ENCODE results near the gene CASP8. TPM values are rescaled to one million over a fixed set of nuclear protein-coding genes. Genes with fewer than 3 reads are reported as not detected.
"Not testable (repeated sequence)": the region's sequence is repeated elsewhere in the genome, so short reads cannot be mapped to it uniquely, and the experiment has no call there.

Gene CASP8
- total RNA-seq, 1 donor from 2014 or later = 14.0 TPM

DNA sequence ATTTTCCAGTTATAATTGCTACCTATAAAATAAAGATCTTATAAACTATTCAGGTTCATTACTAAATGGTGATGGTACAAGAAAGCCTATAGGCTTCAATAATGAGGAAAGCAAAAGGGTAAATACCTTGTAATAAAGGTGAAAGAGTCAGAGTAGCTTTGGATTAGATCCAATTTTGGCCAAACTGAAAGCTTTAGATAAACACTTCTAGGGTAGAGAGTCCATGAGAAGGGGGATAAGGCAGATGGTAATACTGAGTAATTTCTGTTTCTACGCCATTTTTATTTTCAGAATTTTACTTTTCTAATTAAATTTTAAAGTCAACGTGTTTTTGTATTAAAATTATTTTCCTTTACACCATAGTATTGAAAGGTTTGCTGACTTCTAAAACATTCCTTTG, 9.4 kb downstream of the CASP8 start:
- DNase-seq (ENCODE audit: low read depth, low spot score) = no peak

DNA sequence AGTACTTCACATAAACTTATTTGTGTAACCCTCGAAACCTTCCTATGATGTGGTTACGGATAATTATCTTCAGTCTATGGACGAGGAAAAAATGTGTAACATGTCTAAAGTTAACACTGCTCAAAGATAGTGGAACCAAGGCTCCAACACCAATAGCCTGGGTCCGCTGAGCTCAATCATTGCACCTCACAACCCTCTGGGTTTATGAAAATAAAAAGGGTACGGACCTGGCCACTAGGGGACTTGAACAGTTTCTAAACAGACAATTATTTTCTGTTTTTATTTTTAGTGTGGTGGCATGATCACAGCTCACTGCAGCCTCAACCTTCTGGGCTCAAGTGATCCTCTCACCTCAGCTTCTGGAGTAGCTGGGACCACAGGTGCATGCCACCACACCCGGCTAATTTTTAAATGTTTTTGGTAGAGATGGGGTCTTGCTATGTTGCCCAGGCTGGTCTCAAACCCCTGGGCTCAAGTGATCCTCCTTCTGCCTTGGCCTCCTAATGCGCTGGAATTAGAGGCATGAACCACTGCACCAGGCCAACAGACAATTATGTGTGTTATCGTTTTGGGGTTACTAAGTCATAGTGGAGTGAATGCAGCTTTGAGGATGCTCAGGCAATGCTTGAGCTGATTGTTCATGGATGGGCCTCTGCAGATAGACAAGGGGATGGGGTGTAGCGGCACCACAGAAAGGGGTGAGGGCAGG, 10.1 kb downstream of the CASP8 start:
- no peak for DNase-seq (ENCODE audit: low read depth, low spot score)

DNA sequence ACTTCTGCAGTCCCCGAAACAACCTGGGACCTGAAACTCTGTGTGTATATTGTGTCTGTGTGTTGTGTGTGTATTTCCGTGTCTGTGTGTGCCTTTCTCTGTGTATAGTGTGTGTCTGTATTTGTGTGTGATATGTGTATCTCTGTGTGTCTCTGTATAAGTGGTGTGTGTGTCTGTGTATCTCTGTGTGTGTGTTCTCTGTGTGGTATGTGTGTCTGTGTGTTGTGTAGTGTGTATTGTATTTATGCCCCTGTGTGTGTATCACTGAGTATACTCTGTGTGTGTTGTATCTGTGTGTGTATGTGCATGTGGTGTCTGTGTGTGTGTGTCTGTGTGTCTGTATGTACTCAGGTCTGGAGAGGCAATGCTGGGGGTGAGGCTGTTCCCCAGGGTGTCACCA, 11.6 kb downstream of the CASP8 start:
- no peak for DNase-seq (ENCODE audit: low read depth, low spot score)

DNA sequence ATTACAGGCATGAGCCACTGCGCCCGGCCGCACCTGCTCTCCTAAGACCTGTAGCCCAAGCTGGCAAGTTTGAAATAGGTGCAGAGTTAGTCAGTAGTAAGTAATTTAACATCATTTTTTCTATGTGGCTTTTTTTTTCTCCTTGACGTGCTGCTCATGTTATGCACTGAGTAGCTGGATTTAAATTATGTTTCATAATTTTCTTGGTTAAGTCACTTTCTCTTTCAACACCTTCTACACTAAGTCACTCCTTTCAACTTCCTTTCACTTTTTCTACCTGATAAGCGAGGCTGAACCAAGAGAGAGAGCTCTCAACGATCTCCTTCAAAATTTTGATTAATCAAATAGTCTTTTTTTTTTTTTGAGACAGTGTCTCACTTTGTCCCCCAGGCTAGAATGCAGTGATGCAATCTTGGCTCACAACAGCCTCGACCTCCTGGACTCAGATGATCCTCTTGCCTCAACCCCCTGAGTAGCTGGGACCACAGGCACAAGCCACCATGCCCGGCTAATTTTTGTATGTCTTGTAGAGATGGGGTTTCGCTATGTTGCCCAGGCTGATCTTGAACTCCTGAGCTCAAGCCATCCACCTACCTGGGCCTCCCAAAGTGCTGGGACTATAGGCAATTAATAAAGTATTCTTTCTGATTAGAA, 13.1 kb downstream of the CASP8 start:
- no peak for DNase-seq (ENCODE audit: low read depth, low spot score)

DNA sequence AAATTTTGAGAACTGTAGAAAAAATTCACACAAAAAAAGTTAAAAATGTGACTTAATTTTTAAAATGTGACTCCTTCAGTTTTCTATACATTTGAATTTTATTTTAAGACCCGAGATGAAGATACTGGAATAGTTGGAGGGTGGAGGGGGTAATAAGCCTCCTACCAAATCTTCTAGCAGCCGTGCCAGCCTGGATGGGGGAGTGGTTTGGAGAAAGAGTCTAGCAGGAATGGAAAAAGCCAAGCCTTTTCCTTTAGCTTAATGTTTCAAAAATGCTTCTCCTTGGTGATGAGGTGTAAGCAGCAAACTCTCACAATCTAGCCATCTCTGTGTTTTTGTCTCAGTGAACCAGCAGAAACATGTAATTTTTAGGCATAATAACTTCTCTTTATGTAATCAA, 14.7 kb downstream of the CASP8 start:
- no peak for DNase-seq (ENCODE audit: low read depth, low spot score)

DNA sequence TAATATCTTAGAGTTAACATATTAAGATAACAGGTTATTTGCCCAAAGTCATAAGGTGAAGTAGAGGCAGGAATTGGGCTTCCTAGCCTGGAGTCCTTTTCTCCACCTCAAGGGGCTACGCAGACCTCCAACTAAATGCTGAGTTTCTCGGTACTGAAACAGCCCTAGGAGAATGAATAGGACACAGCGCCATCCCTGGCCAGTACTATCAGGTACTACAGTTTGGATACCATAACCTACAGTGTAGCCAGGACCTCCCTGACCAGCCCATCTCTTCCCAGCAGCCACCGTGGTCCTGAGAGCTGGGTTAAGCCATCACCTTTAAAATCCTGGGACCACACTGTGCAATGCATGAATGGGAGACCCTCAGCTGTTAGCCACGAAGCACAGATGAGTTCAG, 15.7 kb downstream of the CASP8 start:
- DNase-seq (ENCODE audit: low read depth, low spot score) = no peak

DNA sequence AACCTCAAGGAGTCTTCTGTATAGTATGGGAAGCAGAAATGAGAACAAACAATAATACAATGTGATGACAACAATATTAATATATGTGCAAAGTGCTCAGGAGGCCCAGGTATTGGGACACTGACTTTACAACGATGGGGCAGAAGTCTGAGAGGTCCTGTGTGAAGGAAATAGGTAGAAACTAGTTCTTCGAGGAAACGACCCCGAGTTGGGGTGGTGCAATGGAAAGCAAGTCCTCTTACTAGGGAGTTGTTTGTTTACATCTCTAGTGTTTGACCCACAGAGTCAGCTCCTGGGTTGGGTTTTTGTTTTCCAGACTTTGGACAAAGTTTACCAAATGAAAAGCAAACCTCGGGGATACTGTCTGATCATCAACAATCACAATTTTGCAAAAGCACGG, 16.2 kb downstream of the CASP8 start:
- DNase-seq (ENCODE audit: low read depth, low spot score) = no peak

DNA sequence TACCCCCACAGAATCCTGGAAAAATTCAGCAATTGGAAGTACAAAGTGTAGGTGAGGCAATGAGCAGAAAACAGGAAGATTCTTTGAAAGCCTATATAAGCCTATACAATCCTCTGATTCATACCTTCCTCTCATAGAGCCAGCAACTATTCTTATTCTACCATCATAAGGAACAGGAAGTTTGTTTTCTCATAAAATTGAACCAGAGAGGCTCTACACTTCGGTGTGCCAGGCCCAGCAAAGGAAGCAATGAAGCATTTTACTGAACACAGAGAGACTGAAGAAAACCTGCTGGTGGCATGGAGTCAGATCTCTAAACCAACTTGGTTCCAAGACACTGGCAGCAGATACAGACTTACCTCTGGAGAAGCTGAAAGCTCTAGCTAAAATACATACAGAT, 18.7 kb downstream of the CASP8 start:
- no peak for DNase-seq (ENCODE audit: low read depth, low spot score)

DNA sequence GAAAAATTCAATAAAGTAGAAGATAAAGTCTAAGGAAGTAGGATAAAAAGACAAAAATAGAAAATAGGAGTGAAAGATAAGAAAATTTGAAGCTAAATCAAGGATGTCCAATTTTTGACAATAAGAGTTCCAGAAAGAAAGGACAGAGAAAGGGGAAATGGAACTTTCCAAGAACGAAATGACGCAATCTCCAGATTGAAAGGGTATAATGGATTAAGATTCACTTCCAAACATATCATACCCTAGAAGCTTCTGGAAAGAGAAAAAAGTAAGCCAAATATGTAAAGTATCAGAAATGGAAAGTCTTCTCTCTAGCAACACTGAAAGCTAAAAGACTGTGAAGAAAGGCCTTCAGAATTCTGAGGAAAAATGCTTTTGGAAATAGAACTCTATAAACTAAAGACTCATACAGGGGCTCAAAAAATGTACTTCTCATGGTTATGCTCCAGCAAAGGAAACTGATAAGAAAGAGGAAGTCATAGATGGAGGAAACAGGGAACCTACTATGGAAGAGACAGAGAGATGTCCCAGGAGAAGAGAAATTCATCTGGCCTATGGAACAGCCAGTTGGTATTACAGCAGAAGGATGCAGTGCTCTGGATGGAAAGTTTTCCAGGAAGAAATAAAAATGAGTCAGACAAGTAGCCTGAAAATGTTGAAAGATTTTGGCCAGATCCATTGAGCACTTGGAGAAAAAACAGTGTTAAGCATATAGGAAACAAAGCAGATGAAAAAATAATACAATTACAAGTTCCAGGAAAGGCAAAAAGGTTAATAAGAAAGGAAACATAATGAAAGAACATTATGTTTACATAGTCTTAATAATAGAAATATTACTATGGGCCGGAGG, 20.1 kb downstream of the CASP8 start:
- DNase-seq (ENCODE audit: low read depth, low spot score) = no peak

DNA sequence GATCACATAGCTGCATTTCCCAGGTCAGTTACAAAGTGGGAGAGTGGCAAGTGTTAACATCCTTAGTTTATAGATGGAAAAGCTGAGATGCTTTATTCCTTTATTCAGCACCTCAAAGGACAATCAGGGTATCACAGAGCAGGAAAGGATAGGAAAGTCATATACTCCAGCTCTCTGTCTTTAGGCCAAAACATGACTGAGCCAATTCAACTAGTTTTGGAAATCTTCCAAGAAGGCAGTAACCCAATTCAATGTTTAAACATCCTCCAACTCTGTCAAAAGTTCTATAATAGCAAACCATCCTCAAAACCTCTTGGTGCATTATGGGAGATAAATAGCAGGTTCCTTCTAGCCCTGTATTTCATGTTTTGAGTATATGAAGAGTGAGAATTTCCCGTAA, 25.2 kb downstream of the CASP8 start:
- no peak for DNase-seq (ENCODE audit: low read depth, low spot score)

DNA sequence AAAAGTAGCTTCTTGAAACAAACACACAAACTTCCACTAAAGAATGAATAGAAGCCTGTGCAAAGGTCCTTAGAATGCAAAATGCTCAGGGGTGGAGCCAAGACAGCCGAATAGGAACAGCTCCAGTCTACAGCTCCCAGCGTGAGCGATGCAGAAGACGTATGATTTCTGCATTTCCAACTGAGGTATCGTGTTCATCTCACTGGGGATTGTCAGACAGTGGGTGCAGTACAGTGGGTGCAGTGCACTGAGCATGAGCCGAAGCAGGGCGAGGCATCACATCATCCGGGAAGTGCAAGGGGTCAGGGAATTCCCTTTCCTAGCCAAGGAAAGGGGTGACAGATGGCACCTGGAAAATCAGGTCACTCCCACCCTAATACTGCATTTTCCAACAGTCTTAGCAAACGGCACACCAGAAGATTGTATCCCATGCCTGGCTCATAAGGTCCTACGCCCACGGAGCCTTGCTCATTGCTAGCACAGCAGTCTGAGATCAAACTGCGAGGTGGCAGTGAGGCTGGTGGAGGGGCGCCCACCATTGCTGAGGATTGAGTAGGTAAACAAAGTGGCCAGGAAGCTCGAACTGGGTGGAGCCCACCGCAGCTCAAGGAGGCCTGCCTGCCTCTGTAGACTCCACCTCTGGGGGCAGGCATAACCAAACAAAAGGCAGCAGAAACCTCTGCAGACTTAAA, 30.3 kb downstream of the CASP8 start:
- not testable (repeated sequence) for DNase-seq (ENCODE audit: low read depth, low spot score)

DNA sequence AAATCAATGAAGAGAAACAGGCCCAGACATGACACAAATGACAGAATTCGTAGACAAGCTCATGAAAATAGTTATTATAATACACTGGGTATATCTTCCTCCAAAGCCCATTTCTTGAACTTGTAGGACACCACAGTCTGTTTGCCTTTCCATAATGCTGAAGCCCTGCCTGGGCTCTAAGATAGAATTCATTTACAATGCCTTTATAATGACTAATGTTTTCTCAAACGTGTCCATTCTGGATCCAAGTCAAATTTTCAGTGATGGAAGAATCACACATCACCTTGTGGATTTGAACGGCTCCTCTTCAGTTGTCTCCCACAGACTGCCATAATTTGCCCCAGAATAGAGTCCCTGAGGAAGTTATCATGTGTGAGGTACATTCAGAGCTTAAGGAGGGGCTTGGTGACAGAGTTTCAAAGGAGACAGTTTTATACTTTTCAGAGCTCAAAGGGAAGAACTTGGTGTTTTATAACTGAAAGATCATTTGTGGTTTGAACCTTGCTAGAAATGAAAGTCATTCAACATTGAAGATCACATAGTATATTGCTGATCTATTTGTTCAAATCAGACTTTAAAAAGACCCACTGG, 38.2 kb downstream of the CASP8 start:
- DNase-seq (ENCODE audit: low read depth, low spot score) = no peak

DNA sequence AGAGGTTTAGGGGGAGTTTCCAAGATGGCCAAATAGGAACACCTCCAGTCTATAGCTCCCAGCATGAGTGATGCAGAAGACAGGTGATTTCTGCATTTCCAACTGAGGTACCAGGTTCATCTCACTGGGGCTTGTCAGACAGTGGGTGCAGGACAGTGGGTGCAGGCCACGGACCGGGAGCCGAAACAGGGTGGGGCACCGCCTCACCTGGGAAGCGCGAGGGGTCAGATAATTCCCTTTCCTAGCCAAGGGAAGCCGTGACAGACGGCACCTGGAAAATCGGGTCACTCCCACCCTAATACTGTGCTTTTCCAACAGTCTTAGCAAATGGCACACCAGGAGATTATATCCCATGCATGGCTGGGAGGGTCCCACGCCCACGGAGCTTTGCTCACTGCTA, 39.6 kb downstream of the CASP8 start:
- DNase-seq (ENCODE audit: low read depth, low spot score) = not testable (repeated sequence)

DNA sequence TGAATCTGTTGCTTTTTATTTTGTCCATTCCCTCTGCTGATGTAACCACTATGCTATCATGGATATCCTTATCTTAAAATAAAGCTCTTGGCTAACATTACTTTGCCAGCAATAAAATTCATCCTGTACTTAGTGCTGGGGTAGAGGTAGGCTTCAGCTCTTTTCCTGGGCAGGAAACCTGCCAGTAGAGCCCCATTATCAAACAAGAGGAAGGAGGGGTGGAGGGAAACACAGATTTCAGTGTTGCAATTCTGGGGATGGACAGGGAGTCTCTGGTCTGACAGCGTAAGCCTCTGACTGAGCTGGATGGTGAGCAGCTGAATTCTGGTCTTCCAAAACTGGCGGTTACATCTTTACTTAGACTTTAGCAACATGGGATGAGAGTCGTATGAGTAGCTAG, 47.5 kb downstream of the CASP8 start:
- no peak for DNase-seq (ENCODE audit: low read depth, low spot score)

DNA sequence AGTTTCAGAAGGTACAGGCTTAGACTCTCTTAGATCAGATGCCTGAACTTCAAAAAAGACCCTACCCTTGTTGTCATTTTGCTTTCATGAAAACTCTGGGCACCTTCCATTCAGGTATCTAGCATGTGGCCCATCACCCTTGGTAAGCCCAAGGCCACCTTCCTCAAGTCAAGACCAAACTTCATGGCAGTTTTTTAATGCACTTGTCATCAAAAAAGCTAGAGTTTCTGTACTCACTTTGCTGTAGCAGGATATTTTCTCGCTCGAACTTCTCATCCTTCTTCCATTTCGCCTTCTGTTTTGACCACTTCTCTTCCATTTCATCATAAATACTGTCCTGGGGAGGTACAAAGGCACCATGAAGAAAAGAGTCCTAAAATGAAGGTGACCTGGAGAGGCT, 48.6 kb downstream of the CASP8 start:
- no peak for DNase-seq (ENCODE audit: low read depth, low spot score)

DNA sequence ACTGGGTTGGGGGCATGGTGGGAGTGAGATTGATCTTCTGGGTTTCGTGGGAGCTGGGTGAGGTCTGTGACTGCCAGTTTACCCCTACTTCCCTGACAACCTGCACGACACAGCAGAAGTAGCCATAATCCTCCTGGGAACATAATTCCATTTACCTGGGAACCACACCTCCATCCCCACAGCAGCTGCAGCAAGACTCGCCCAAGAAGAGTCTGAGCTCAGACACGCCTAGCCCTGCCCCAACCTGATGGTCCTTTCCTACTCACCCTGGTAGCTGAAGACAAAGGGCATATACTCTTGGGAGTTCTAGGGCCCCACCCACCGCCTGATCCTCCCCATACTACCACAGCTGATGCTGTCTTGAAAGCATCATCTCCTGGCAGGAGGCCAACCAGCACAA, 53.0 kb downstream of the CASP8 start:
- DNase-seq (ENCODE audit: low read depth, low spot score) = no peak

DNA sequence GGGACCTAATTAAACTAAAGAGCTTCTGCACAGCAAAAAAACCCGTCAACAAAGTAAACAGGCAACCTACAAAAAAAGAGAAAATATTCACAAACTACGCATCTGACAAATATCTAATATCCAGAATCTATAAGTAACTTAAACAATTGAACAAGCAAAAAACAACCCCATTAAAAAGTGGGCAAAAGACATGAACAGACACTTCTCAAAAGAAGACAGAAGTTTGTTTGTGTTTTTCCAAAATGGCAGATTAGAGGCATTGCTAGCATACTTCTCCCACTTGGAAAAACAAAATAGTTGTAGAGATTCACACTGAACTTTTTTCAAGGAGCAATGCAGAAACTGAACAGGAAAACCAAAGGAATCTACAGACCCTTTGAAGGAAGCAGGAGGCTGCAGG, 59.2 kb downstream of the CASP8 start:
- DNase-seq (ENCODE audit: low read depth, low spot score) = no peak

DNA sequence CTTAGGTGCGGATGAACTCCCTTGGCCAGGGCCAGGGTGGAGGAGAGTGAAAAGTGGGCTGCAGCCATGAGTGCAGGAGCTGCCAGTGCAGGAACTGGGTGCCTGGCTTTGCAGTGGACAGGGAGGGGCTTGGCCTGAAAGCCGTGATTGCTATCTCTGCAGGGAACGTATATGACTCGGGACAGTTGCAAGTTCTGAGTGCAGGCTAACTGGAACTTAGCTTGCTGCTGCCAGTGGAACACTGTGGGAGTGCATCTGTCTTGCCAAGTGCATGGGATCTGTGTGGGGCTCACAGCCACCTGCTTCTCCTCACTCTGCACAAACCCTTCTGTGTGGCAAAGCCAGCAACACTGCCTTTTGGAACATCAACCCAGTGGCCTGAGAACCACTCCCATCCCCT, 59.9 kb downstream of the CASP8 start:
- DNase-seq (ENCODE audit: low read depth, low spot score) = no peak

DNA sequence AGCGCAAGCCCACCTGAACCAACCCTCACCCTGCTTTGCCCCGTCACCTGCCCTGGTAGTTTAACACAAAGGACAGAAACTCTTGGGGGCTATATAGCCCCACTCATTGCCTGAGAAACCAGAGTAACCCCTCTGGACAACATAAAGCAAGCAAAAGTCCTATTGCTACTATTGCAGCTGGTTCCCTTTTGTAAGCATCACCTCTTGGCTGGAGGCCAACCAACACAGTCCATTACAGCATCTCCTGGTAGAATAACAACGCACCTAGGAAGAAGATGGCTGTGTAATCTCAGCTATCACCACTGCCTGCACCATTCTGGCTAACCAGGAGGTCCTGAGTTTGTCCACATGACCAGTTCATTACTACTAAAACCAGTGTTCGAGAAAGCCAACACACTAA, 60.4 kb downstream of the CASP8 start:
- DNase-seq (ENCODE audit: low read depth, low spot score) = no peak

DNA sequence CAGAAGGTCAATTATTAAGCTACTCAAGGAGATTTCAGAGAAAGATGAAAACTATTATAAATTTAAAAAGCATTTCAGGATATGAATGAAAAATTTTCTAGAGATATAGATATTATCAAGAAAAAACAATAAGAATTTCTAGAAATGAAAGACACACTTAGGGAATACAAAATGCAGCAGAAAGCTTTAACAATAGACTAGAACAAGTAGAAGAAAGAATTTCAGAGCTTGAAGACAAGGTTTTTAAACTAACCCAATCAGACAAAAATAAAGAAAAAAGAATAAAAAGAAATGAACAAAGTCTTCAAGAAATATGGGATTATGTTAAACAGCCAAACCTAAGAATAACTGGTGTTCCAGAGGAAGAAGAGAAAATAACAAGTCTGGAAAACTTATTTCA, 62.4 kb downstream of the CASP8 start:
- DNase-seq (ENCODE audit: low read depth, low spot score) = no peak

DNA sequence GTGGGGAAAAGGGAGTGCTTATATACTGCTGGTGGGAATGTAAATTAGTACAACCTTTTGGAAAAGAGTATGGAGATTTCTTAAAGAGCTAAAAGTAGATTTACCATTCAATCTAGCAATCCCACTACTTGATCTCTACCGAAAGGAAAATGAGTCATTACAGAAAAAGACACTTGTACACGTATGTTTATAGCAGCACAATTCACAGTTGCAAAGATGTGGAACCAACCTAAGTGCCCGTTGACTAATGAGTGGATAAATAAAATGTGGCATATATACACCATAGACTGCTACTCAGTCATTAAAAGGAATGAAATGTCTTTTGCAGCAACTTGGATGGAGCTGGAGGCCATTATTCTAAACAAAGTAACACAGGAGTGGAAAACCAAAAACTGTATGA, 67.3 kb downstream of the CASP8 start:
- DNase-seq (ENCODE audit: low read depth, low spot score) = no peak

DNA sequence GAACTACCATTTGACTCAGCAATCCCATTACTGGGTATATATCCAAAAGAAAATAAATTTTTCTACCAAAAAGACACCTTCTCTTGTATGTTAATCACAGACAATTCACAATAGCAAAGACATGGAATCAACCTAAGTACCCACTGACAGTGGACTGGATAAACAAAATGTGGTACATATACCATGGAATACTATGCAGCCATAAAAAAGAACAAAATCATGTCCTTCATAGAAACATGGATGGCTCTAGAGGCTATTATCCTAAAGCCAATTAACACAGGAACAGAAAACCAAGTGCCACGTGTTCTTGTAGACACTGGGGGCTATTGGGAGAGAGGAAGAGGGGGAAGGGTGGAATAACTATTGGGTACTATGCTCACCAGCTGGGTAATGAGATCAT, 69.1 kb downstream of the CASP8 start:
- no peak for DNase-seq (ENCODE audit: low read depth, low spot score)
